Brain microvascular endothelial cell (primary cell): ENCODE results near the gene B4GALT4.
"Not testable (repeated sequence)": the region's sequence is repeated elsewhere in the genome, so short reads cannot be mapped to it uniquely, and the experiment has no call there.

ENCODE experiments used
- DNase-seq: peaks from one replicate; pipeline ENCODE4 v3.0.0-alpha.2; 2020
- H3K27ac ChIP-seq: fragments of 250-450 bp; sonication (Bioruptor Pico); 2 replicates; pipeline ENCODE4 v1.5.1; 2020; ENCODE audit warnings: mild to moderate bottlenecking, moderate library complexity
- H3K27me3 ChIP-seq: fragments of 250-450 bp; sonication (Bioruptor Pico); replicated peaks from 2 replicates; pipeline ENCODE4 v1.5.1; 2020; ENCODE audit warnings: mild to moderate bottlenecking
- H3K36me3 ChIP-seq: fragments of 250-450 bp; sonication (Bioruptor Pico); replicated peaks from 2 replicates; pipeline ENCODE4 v1.5.1; 2020; ENCODE audit warnings: mild to moderate bottlenecking
- H3K4me3 ChIP-seq: 2 replicates; pipeline ENCODE4 v1.5.1; 2011; ENCODE audit warnings: low read depth, mild to moderate bottlenecking, control low read depth, low read length, moderate library complexity
- in situ Hi-C: cut with HindIII; loops from 2 replicates; pipeline ENCODE4 v1.10.0; 2017; ENCODE audit warnings: low sequenced_read_pairs, low pct_ligation_motif_present
- TF ChIP-seq, protein P1 (sequence below): IDR thresholded peaks from 2 replicates; pipeline ENCODE4 v1.5.1; 2011; ENCODE audit warnings: low read depth, mild to moderate bottlenecking, moderate library complexity, low read length, control low read depth, inconsistent platforms; ENCODE audit errors: missing control alignments

B4GALT4 gene

DNA sequence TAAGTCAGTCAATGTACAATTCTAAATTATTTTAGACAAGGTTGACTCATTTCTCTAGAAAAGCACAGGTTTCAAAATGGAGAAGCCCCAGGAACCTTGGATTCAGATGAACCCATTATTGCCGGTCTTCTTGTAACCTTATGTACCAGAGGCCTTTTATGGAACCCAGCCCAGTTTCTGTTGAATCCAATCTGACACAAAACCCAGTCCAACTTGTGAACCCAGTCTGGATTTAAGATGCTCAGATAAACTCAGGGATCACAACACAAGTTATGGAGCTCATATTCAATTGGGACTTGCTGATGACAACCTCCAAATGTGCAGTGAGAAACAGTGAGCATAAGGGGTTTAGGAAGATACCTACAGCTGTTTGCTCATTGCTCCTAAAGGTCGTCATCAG, 16.4 kb upstream of the B4GALT4 start:
- TF ChIP-seq, protein P1, sequence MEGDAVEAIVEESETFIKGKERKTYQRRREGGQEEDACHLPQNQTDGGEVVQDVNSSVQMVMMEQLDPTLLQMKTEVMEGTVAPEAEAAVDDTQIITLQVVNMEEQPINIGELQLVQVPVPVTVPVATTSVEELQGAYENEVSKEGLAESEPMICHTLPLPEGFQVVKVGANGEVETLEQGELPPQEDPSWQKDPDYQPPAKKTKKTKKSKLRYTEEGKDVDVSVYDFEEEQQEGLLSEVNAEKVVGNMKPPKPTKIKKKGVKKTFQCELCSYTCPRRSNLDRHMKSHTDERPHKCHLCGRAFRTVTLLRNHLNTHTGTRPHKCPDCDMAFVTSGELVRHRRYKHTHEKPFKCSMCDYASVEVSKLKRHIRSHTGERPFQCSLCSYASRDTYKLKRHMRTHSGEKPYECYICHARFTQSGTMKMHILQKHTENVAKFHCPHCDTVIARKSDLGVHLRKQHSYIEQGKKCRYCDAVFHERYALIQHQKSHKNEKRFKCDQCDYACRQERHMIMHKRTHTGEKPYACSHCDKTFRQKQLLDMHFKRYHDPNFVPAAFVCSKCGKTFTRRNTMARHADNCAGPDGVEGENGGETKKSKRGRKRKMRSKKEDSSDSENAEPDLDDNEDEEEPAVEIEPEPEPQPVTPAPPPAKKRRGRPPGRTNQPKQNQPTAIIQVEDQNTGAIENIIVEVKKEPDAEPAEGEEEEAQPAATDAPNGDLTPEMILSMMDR, result no peak

DNA sequence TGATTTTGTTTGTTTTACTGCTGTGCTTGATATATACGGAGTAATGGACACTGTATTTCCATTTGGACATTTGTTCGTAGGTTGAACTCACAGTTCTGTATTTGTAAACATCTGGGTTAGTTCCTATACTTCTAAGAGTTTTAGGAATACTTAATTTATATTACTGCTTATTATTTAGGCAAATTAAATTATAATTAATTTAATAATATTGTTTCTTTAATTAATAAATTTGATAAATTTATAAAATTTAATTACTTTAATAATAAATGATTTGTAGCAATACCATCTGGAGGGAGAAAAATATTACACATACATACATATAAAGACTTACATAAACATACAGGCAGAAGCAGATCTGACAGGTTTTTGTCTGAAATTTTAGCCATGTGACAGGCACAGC, 14.5 kb upstream of the B4GALT4 start:
- TF ChIP-seq, protein P1, result no peak
- Histone ChIP-seq H3K36me3 (no peaks in the 10 kb centered on the region), H3K4me3 (no peak overlapping the region), H3K27ac (no peak overlapping the region), H3K27me3 (no peaks in the 10 kb centered on the region)
- in situ Hi-C loops, result no loop called here
- DNase-seq, result no peak

More for the DNA sequence above, 16.4 kb upstream of the B4GALT4 start:
- Histone ChIP-seq H3K4me3 (no peak overlapping the region), H3K27me3 (no peaks in the 10 kb centered on the region), H3K27ac (no peak overlapping the region), H3K36me3 (no peaks in the 10 kb centered on the region)
- in situ Hi-C loops, result no loop called here
- DNase-seq, result no peak

DNA sequence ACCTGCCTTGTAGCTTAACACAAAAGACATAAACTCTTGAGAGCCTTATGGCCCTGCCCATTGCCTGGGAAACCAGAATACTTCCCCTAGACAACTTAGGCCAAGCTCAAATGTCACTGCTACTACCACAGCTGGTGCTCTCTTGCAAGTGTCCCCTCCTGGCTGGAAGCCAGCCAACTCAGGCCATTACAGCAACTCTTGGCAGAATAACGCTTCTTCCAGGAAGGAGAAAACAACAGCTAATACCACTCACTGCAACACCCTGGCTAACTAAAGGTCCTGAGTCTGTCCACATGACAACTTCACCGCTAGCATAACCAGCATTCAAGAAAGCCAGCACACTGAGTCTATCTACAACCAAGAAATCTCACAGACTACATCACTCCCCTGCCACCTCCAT, 5.1 kb upstream of the B4GALT4 start:
- DNase-seq, result no peak
- in situ Hi-C loops, result no loop called here

DNA sequence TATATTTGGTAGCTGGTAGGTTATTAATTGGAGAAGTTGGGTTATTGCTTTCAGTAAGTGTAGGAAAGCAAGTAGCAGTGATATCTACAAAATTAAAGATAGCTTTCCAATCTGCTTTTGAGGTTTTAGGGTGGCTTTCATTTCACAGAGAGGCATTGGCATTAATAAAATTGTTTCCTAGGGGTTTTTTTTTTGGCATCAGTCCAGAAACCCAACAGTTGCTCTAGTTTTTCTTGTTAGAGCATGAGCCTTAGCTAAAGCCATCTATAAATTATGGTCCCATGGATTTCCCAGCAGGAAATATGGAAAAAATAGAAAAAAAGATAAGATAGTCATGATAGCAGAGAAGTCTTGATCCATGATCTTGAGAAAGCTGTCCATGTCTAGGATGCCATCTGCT, 3.0 kb upstream of the B4GALT4 start:
- Histone ChIP-seq H3K4me3 (no peak overlapping the region), H3K27ac (no peak overlapping the region), H3K27me3 (no peaks in the 10 kb centered on the region), H3K36me3 (no peaks in the 10 kb centered on the region)
- DNase-seq, result no peak
- in situ Hi-C loops, result no loop called here
- TF ChIP-seq, protein P1, result no peak

More for the DNA sequence above, 5.1 kb upstream of the B4GALT4 start:
- H3K4me3 ChIP-seq, result no peak overlapping the region
- no peaks in the 10 kb centered on the region for H3K27me3 ChIP-seq
- TF ChIP-seq, protein P1, result no peak
- H3K27ac ChIP-seq, result no peak overlapping the region
- no peaks in the 10 kb centered on the region for H3K36me3 ChIP-seq

DNA sequence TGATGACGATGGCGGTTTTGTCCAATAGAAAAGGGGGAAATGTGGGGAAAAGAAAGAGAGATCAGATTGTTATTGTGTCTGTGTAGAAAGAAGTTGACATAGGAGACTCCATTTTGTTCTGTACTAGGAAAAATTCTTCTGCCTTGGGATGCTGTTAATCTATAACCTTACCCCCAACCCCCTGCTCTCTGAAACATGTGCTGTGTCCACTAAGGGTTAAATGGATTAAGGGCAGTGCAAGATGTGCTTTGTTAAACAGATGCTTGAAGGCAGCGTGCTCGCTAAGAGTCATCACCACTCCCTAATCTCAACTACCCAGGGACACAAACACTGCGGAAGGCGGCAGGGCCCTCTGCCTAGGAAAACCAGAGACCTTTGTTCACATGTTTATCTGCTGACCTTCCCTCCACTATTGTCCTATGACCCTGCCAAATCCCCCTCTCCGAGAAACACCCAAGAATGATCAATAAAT, 2.4 kb upstream of the B4GALT4 start:
- DNase-seq, H3K27ac ChIP-seq, H3K4me3 ChIP-seq, H3K36me3 ChIP-seq, H3K27me3 ChIP-seq, in situ Hi-C loops: not testable (repeated sequence)

DNA sequence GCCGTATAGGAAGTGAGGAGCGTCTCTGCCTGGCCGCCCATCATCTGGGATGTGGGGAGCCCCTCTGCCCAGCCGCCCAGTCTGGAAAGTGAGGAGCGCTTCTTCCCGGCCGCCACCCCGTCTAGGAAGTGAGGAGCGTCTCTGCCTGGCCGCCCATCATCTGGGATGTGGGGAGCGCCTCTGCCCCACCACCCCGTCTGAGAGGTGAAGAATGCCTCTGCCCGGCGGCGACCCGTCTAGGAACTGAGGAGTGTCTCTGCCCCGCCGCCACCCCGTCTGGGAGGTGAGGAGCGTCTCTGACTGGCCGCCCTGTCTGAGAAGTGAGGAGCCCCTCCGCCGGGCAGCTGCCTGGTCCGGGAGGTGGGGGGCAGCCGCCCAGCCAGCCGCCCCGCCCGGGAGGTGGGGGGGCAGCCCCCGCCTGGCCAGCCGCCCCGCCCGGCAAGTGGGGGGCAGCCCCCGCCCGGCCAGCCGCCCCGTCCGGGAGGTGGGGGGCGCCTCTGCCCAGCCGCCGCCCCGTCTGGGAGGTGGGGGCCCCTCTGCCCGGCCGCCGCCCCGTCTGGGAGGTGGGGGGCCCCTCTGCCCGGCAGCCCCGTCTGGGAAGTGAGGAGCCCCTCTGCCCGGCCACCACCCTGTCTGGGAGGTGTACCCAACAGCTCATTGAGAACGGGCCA, 1.8 kb upstream of the B4GALT4 start:
- in situ Hi-C loops, H3K27me3 ChIP-seq, H3K36me3 ChIP-seq, H3K4me3 ChIP-seq, DNase-seq, H3K27ac ChIP-seq: not testable (repeated sequence)

DNA sequence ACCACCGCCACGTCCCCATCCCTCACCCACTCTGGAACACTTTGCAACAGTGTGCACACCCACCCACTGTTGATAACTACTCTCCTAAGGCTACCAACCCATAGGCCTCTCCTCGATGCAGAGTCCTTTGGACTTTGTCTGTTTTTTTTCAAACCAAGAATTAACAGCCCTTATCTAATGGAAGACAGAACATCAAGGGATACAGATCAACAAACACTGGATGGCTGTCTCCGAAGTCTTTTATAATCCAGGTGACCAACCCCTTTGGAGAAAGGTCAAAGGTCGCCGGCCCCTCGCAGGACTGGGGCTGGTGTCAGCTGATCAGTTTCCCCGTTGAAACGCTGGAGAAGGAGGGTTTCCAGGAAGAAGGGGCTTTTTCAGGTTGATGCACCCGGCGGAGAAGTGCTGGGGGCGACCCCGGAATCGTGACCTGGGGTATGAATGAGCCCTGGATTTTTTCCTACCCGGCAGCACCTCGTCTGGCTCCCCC, 532 bp downstream of the B4GALT4 start:
- DNase-seq, result no peak
- H3K27me3 ChIP-seq, result no peaks in the 10 kb centered on the region

More for the DNA sequence above, 532 bp downstream of the B4GALT4 start:
- H3K27ac ChIP-seq, result peak overlapping the region; percentile 86
- peak overlapping the region; percentile 68 for H3K4me3 ChIP-seq
- TF ChIP-seq, protein P1, result no peak
- H3K36me3 ChIP-seq, result no peaks in the 10 kb centered on the region
- in situ Hi-C loops, result no loop called here
